Right lung (tissue), 10 donors: ENCODE data around the gene FOXQ1. TPM values are rescaled to one million over a fixed set of nuclear protein-coding genes. Genes with fewer than 3 reads are reported as not detected.

Experiments used
- DNase-seq, 2 donors: peaks; one replicate each; pipeline ENCODE4 v3.0.0-alpha.2; 2013
- long read RNA-seq, 8 donors: transcript quantifications; one replicate each; lab custom pipeline, GENCODE V29; 2026
- polyA plus RNA-seq, 5 donors: library from polyadenylated mRNA; unstranded; fragments of 120-200 nt; gene quantifications; one replicate each; pipeline versions ENCODE4 v1.2.1 to v1.2.3, GENCODE V29; 2013; ENCODE audit warnings: inconsistent platforms in 1 of 5, low replicate concordance in 1 of 5; ENCODE audit not compliant: insufficient read length in 5 of 5, insufficient read depth in 1 of 5

FOXQ1 gene, protein sequence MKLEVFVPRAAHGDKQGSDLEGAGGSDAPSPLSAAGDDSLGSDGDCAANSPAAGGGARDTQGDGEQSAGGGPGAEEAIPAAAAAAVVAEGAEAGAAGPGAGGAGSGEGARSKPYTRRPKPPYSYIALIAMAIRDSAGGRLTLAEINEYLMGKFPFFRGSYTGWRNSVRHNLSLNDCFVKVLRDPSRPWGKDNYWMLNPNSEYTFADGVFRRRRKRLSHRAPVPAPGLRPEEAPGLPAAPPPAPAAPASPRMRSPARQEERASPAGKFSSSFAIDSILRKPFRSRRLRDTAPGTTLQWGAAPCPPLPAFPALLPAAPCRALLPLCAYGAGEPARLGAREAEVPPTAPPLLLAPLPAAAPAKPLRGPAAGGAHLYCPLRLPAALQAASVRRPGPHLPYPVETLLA
- 1 to 10 TPM; 2.2 to 5.1 (median 3.6) TPM for polyA plus RNA-seq
- long read RNA-seq, donor 1, transcript FOXQ1-201 (1 exons, 2,309 nt) = major isoform, 8 of 8 reads
- long read RNA-seq, donor 1, partial matches to known transcripts = 0 of 8 reads
- long read RNA-seq, donor 1, other reads (novel, unspliced or antisense) = 0 of 8 reads
- long read RNA-seq, donor 2, partial matches to known transcripts = 0 of 3 reads
- long read RNA-seq, donor 2, other reads (novel, unspliced or antisense) = 0 of 3 reads
- long read RNA-seq, donor 3, partial matches to known transcripts = 0 of 3 reads
- long read RNA-seq, donor 3, other reads (novel, unspliced or antisense) = 0 of 3 reads
- long read RNA-seq, donor 4, transcript FOXQ1-201 (1 exons, 2,309 nt) = major isoform, 6 of 6 reads
- long read RNA-seq, donor 4, partial matches to known transcripts = 0 of 6 reads
- long read RNA-seq, donor 4, other reads (novel, unspliced or antisense) = 0 of 6 reads
- long read RNA-seq, donor 5, partial matches to known transcripts = 0 of 2 reads
- long read RNA-seq, donor 5, other reads (novel, unspliced or antisense) = 0 of 2 reads
- long read RNA-seq, donor 6, transcript FOXQ1-201 (1 exons, 2,309 nt) = major isoform, 7 of 7 reads
- long read RNA-seq, donor 6, partial matches to known transcripts = 0 of 7 reads
- long read RNA-seq, donor 6, other reads (novel, unspliced or antisense) = 0 of 7 reads
- long read RNA-seq, donor 7, partial matches to known transcripts = 0 of 4 reads
- long read RNA-seq, donor 7, other reads (novel, unspliced or antisense) = 0 of 4 reads
- long read RNA-seq, donor 8, partial matches to known transcripts = 0 of 4 reads
- long read RNA-seq, donor 8, other reads (novel, unspliced or antisense) = 0 of 4 reads

GRCh38 chr6:1311400-1312202, at the start of gene FOXQ1:
Gene FOXQ1, plus strand, starts transcription at chr6:1312098. Its CDS starts 607 bp downstream, at chr6:1312705.
- peak; percentile 74 to 79 for DNase-seq

DNA sequence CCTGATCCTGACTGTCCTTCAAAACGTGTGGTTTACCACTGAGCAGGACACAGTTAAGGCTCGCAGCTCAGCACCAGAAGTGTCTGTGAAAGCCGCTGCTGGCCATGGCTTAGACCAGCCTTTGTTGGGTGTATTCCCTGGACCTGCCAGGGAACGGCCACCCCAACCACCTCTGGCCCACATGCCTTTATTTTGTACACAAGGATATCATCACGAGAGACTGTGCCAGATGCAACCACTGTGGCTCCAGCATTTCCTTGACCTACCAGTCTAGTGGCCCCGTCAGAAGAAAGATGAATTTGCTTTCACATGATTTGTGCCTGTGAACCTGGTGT, 49.2 kb upstream of the FOXQ1 start:
- no peak for DNase-seq

- DNase-seq = no peak
These were observed 48.7 kb upstream of the FOXQ1 start for GRCh38 chr6:1263039-1263849.

DNA sequence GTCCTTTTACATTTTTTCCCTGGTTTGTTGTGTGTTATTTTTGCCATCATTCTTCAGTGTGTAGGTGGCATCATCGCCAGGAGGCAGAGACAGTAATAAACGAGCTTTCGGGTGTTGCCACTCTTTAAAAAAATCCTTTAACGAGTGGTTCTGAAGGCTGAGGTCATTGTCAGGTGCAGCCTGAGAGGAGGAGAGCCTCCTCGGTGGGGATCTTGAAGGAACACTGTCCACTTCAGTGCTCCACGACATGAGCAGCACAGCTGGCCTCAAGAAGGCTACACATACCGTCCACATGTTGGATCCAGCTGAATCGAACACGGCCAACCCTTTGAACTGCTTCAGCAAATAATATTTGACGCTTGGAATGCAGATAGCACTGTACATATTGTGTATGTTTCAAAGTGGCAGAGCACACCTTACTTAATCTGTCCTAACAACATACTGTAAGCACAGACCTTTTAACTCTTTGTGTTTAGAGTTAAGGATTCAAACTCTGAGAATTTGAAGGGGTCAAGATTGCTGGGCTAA, 48.0 kb upstream of the FOXQ1 start:
- no peak for DNase-seq

DNA sequence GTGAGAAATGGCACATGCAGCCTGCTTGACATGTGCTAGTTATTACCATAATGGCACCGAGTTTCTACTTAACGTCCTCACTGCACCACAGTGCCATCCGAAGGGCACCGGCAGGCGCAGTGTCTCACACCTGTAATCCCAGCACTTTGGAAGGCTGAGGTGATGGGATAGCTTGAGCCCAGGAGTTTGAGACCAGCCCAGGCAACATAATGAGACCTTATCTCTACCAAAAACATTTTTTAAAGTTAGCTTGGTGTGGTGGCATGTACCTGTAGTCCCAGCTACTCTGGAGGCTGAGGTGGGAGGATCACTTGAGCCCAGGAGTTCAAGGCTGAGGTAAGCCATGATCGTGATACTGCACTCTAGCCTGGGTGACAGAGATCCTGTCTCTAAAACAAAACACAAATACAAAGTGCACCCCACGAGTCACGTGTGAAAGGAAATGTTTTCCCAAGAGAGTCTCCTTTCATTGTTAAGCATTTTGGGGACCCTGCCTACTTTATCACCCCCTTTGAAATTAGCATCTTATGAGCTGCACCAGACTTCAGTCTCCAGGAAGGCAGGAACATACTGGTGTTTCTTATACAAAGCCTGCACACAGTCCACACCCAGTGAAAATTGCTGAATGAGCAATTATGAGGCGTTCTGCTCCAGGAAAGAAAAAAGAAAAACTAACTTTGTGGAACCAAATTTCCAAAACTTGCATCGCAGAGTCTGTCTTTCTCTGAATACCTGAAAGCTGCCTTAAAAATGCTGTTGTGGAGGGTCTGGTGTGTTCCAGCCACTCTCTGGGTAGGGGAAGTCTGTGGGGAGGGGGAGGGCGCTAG, 47.1 kb upstream of the FOXQ1 start:
- no peak for DNase-seq

- DNase-seq = no peak
These were observed 45.2 kb upstream of the FOXQ1 start for GRCh38 chr6:1266686-1267056.

- DNase-seq = no peak
These were observed 44.7 kb upstream of the FOXQ1 start for GRCh38 chr6:1267057-1267732.

DNA sequence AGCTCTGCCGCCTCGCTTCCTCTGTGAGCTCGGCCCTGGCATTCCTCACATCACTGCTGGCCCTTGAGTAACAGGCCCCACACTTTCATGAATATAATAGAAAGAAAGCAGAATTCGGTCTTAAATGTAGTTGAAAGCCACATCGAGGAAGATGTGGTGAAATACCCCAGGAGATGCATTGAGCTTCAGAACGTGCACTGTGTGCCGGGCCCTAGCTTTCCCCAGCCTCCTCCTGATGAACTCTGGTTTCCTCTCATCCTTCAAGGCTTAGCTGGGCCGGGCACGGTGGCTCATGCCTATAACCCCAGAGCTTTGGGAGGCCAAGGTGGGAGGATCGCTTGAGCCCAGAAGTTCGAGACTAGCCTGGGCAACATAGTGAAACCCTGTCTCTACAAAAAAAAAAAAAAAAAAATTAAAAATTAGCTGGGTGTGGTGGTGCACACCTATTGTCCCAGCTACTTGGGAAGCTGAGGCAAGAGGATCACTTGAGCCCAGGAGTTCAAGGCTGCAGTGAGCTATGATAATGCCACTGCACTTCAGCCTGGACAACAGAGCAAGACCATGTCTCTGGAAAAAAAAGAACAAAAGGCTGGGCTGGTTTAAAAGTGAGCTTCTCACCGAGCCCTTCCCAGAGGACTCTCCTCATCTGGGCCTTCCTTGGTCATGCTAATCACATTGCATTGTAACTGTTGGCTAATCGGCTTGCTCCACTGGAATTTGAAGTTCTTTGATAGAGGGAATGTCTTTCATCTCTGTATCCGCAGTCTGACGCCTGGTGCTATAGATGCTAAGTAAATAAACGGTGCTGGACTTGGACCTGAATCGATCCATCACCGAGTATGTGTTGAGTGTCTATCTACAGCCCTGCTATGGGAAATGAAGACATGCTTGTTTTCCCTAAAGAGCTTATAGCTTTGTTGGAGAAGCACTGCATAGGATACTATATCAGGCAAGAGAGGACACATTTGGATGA, 43.8 kb upstream of the FOXQ1 start:
- DNase-seq = no peak

GRCh38 chr6:1271071-1271763, 40.7 kb upstream of the FOXQ1 start:
- no peak for DNase-seq

- no peak for DNase-seq
These were observed 33.7 kb upstream of the FOXQ1 start for GRCh38 chr6:1278061-1278720.

- DNase-seq = no peak
These were observed 32.8 kb upstream of the FOXQ1 start for GRCh38 chr6:1279065-1279464.

DNA sequence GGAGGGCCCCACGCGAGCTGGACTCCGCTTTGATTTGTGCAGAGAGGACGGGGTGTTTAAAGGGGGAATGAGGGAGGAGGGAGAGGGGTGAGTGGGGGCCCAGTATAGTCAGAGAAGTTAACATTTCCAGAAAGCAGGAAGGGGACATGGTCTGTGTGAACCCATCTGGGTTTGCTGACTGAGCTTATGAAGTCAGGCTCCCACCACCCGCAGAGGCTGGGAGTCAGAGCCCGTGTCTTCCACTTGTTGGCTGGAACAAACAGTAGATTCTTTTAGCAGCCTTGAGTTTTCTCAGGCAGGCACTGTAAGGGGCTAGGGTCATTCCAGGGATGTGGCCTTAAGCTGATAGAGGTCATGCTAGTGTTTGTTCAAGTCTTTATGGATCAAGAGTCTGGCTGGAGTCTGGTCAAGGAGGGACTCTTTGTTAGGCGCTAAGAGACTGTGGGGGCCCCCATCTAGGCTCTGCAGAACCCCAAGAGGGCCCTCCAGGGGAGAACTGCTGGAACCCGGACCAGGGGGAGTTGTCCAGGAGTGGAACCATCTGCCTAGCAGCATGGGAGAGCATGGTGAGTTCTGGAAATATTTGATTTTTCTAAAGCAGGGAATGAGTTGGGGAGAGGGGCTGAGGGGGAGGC, 31.1 kb upstream of the FOXQ1 start:
- no peak for DNase-seq

DNA sequence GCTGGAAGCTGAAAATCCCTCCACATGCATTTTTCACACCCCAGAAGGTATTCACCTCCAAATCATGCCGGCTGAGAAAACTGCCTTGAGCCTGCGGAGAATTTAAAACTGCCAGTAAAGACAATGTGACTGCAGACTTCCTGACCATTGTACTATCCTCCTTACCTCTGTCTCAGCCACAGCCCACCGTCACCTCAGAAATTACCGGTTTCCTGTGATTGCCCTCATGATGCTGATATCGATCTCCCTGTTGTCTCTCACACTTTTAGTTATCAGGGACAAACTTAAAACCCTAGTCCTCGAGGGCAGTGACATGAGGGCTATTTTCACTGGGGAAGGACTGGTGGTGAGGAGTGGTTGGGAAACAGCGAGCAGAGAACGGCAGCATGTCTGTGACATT, 30.2 kb upstream of the FOXQ1 start:
- DNase-seq = no peak

GRCh38 chr6:1283501-1283900, 28.4 kb upstream of the FOXQ1 start:
- no peak for DNase-seq

DNA sequence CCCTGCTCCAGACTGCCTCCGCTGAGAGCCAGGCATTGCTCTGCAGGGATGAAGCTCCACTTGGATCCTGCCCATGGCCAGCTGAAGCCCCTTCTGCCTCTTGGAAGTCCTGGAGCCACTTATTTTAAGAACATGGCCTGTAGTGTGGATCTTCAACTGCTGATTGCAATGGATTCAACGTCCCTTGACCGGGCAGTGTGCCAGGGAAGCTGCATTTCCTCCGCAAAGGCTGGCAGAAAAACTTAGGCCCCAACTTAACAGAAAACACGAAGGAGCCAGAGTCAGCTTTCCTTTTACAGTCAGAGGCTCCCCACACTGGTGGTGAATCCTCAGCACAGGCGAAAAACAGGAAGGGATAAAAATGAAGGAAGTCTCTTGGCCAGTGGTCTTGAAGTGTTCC, 26.3 kb upstream of the FOXQ1 start:
- peak; percentile 66 to 69 for DNase-seq

DNA sequence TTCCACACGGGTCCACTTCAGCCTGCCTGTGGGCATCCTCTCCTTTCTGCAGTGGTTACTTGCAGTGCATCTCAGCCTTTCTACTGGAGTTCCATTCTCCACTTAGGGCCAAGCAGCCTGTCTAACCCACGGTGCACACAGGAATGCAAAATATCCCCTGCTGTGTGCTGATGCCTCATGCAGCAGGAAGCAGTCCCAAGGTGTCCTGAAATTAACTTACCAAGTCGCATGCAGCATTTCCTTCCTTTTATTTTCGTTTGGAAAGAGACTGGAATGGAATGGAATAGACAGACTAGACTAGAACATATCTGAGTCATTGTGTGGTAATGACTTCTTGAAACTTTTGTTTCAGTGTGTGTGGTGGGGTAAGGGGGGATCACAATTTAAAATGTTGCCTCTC, 25.9 kb upstream of the FOXQ1 start:
- no peak for DNase-seq
